K562 (cell line): Measurements from ENCODE around the gene PAH. TPM values are rescaled to one million over a fixed set of nuclear protein-coding genes. Genes with fewer than 3 reads are reported as not detected.

Source experiments
- ATAC-seq: fragments of 200-7000 bp; cut with Tn5 transposase; 3 replicates; pipeline ENCODE4 v1.9.1; 2020; ENCODE audit warnings: moderate library complexity
- BruUV-seq: library from RNA; stranded (reverse); fragments of 400-500 nt; replicated peaks from 2 replicates; lab custom pipeline; 2021; lab: Mats Ljungman, UMichigan
- CTCF ChIA-PET: fragments of 300-600 bp; formaldehyde crosslinking; extraction: SDS; loops from one replicate; lab custom pipeline; 2021; ENCODE audit warnings: low intra/inter-chr PET ratio; lab: Yijun Ruan, JAX
- POLR2A ChIA-PET: fragments of 300-600, 350-650 bp; sonication (Branson Sonifier 250); formaldehyde crosslinking; extraction: SDS; loops from one replicate; lab custom pipeline; 2021; ENCODE audit warnings: antibody characterized with exemption, inconsistent platforms; lab: Yijun Ruan, JAX
- DNase-seq, 4 experiments: peaks; one replicate each; pipeline versions ENCODE4 v3.0.0 to v3.0.0-alpha.2; 2011 to 2018; ENCODE audit warnings: low spot score in 3 of 4, mixed read lengths in 3 of 4; ENCODE audit errors: extremely low read depth in 1 of 4
- FAIRE-seq: peaks from 2 replicates; lab custom pipeline; 2011; peaks lifted over from hg19 to GRCh38; lab: Jason Lieb, UNC
- H2AFZ ChIP-seq: 2 replicates; pipeline ENCODE4 v1.6.0; 2011; ENCODE audit warnings: low read depth, low read length, control low read depth, inconsistent platforms
- H3K27ac ChIP-seq: fragments of 200-600 bp; 3 replicates; pipeline ENCODE4 v1.8.0; 2011; ENCODE audit warnings: low read depth, mild to moderate bottlenecking, control low read depth, inconsistent platforms, low read length, moderate library complexity, mixed read lengths; ENCODE audit errors: extremely low read depth
- H3K27me3 ChIP-seq, 2 experiments: fragments of 300-600 bp in 1 of 2; 2 replicates in 1 of 2; 3 replicates in 1 of 2; pipeline versions ENCODE4 v1.6.0 to v1.8.0; 2011; ENCODE audit warnings: inconsistent platforms in 2 of 2, low read length in 2 of 2, mild to moderate bottlenecking in 1 of 2, mixed read lengths in 1 of 2, moderate library complexity in 1 of 2; ENCODE audit not compliant: control insufficient read depth in 2 of 2, insufficient read depth in 2 of 2
- H3K36me3 ChIP-seq: fragments of 300-600 bp; 3 replicates; pipeline ENCODE4 v1.8.0; 2011; ENCODE audit warnings: mild to moderate bottlenecking, low read length, inconsistent platforms; ENCODE audit not compliant: control insufficient read depth, insufficient read depth
- H3K4me1 ChIP-seq, 2 experiments: fragments of 200-600 bp in 1 of 2; replicated peaks in 1 of 2; 2 replicates in 1 of 2; 3 replicates in 1 of 2; pipeline versions ENCODE4 v1.5.1 to v1.8.0; 2011; ENCODE audit warnings: inconsistent platforms in 2 of 2, low read length in 2 of 2, mild to moderate bottlenecking in 1 of 2, mixed read lengths in 1 of 2, moderate library complexity in 1 of 2; ENCODE audit not compliant: control insufficient read depth in 2 of 2, insufficient read depth in 2 of 2
- H3K4me2 ChIP-seq: 2 replicates; pipeline ENCODE4 v1.6.1; 2011; ENCODE audit warnings: low read length, control low read depth, inconsistent platforms, mixed read lengths; ENCODE audit not compliant: insufficient read depth
- H3K4me3 ChIP-seq: fragments of 200-600 bp; sonication (generic), shearing (Covaris generic); 2 replicates; pipeline ENCODE4 v1.5.1; 2016; ENCODE audit warnings: control low read depth, inconsistent platforms
- H3K79me2 ChIP-seq: fragments of 200-600 bp; 3 replicates; pipeline ENCODE4 v1.8.0; 2011; ENCODE audit warnings: low read length, inconsistent platforms; ENCODE audit not compliant: control insufficient read depth, insufficient read depth
- H3K9ac ChIP-seq, 2 experiments: 2 replicates each; pipeline versions ENCODE4 v1.6.0 to v1.6.1; 2011; ENCODE audit warnings: low read depth in 2 of 2, low read length in 2 of 2, control low read depth in 1 of 2, inconsistent platforms in 1 of 2, mild to moderate bottlenecking in 1 of 2, mixed read lengths in 1 of 2; ENCODE audit not compliant: insufficient read depth in 1 of 2
- H3K9me1 ChIP-seq: one replicate; pipeline ENCODE4 v1.6.0; 2011; ENCODE audit warnings: inconsistent platforms, mild to moderate bottlenecking, low read length, moderate library complexity; ENCODE audit not compliant: control insufficient read depth, insufficient read depth
- H3K9me3 ChIP-seq: replicated peaks from 2 replicates; pipeline ENCODE4 v1.5.1; 2011; ENCODE audit warnings: low read depth, low read length, inconsistent platforms; ENCODE audit not compliant: control insufficient read depth, insufficient read depth
- H4K20me1 ChIP-seq: replicated peaks from 2 replicates; pipeline ENCODE4 v1.6.1; 2011; ENCODE audit warnings: low read length, inconsistent platforms, mixed read lengths; ENCODE audit not compliant: control insufficient read depth, insufficient read depth
- CHAMP1 ChIP-seq: fragments of 450-650 bp; IDR thresholded peaks from 2 replicates; pipeline ENCODE4 v1.6.1; 2016; ENCODE audit warnings: mild to moderate bottlenecking
- TFE3 ChIP-seq: fragments of 450-650 bp; formaldehyde crosslinking; IDR thresholded peaks from 2 replicates; pipeline ENCODE4 v1.4.0; 2020; ENCODE audit warnings: mild to moderate bottlenecking, mixed read lengths
- ZNF24 ChIP-seq: fragments of 450-650 bp; IDR thresholded peaks from 2 replicates; pipeline ENCODE4 v1.6.1; 2016
- WGBS: fragments of 100-300 bp; shearing (Covaris generic); methylation state at CpG from one replicate; pipeline ENCODE4 v1.1.6; 2016; ENCODE audit warnings: low coverage, mixed read lengths; ENCODE audit not compliant: insufficient coverage; ENCODE audit errors: missing lambda C conversion rate; 5-methylcytosine and 5-hydroxymethylcytosine counted together
- in situ Hi-C: fragments of 300-500 bp; cut with MboI; formaldehyde crosslinking; loops from 4 replicates; pipeline ENCODE4 v1.15.0; 2018; ENCODE audit warnings: inconsistent platforms, mixed read lengths
- intact Hi-C: fragments of 100-400 bp; cut with micrococcal nuclease; formaldehyde crosslinking; loops from 2 replicates; pipeline ENCODE4 v1.14.2; 2022
- polyA plus RNA-seq, 8 experiments: library from polyadenylated mRNA; depleted of rRNA in 4 of 8; stranded (reverse) in 5 of 8; unstranded in 3 of 8; fragments of >200 nt; fragmentation: Nextera tagmentation in 2 of 8; fragmentation: Illumina TruSeq in 1 of 8; extraction: Ambion mirVana in 2 of 8; extraction: Trizol in 1 of 8; gene quantifications; 2 replicates each; pipeline versions ENCODE4 v1.2.1 to v1.2.3, GENCODE V29; 2011 to 2014; ENCODE audit warnings: inconsistent platforms in 1 of 8, missing spikeins in 1 of 8
- total RNA-seq, 7 experiments: library from RNA; depleted of rRNA in 6 of 7; stranded (reverse); fragments of >200 nt in 6 of 7; fragmentation: Illumina TruSeq in 2 of 7; extraction: Trizol in 2 of 7; gene quantifications; 2 replicates each; pipeline versions ENCODE4 v1.2.1 to v1.2.3, GENCODE V29; 2011 to 2021; ENCODE audit warnings: low replicate concordance in 1 of 7

PAH gene
- total and polyA plus RNA-seq, 9 of the 15 experiments (the other 6 are each of a cell fraction or from before 2014, with no cell fraction given): 0.13 to 0.75 (median 0.69) TPM; not detected in 6

DNA sequence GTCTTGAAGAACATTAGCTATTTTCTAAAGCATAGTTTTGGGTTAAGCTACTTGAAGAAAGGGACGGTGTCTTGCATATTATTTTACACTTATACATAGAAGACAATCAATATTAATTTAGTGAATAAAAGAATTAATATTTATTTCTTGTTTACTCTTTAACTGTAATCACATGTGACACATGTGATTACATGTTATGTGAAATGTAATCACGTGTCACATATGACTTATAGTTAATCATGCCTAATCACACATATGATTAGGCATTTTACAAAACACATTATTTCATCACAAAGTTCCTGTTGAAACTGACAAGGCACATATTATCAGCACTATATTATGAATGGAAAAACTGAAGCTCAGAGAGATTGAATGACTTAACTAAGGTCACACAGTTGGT is 4.8 kb downstream of the PAH start:
- CTCF ChIA-PET: no interaction called here
- no peak overlapping the region for H3K27ac ChIP-seq
- in situ Hi-C loops: no loop called here

More for the DNA sequence above, 4.8 kb downstream of the PAH start:
- no peaks in the 10 kb centered on the region for H4K20me1 ChIP-seq
- intact Hi-C loops: no loop called here
- H3K9ac ChIP-seq: no peak overlapping the region
- no peak overlapping the region for H3K4me2 ChIP-seq
- no peak overlapping the region for H3K4me3 ChIP-seq
- H2AFZ ChIP-seq: no peak overlapping the region
- H3K36me3 ChIP-seq: no peaks in the 10 kb centered on the region
- POLR2A ChIA-PET: no interaction called here
- no peaks in the 10 kb centered on the region for H3K9me3 ChIP-seq
- H3K4me1 ChIP-seq: peaks cover 0 to 5% of the 10 kb centered on the region in 2 experiments; a peak in 2 of 5 replicates
- DNase-seq: no peak
- no peak for TF ChIP-seq ZNF24
- peak; percentile 50 for TF ChIP-seq TFE3 (CRISPR knock-in tag)
- no peak for TF ChIP-seq CHAMP1
- no TSS peak for BruUV-seq
- no peak for ATAC-seq
- H3K79me2 ChIP-seq: no peaks in the 10 kb centered on the region
- WGBS: 4% methylated on average over 2 of the region's 2 CpGs
- H3K9me1 ChIP-seq: no peaks in the 10 kb centered on the region
- H3K27me3 ChIP-seq: peaks cover 0 to 3% of the 10 kb centered on the region in 2 experiments; a peak in 1 of 5 replicates
- FAIRE-seq: no peak
